HepG2 (cell line): Measurements from ENCODE around the gene COQ10B. TPM values are rescaled to one million over a fixed set of nuclear protein-coding genes. Genes with fewer than 3 reads are reported as not detected.

ENCODE experiments used
- KDM1A ChIP-seq: IDR thresholded peaks from 2 replicates; pipeline ENCODE4 v1.6.1; 2016; ENCODE audit warnings: missing compliant biosample characterization
- RFXANK ChIP-seq: IDR thresholded peaks from 2 replicates; pipeline ENCODE4 v1.6.1; 2016
- ZNF564 ChIP-seq: sonication (generic); formaldehyde crosslinking; IDR thresholded peaks from 2 replicates; pipeline ENCODE4 v1.8.1; 2023; ENCODE audit warnings: mild to moderate bottlenecking, missing genetic modification reagents
- ZNF577 ChIP-seq: sonication (generic); formaldehyde crosslinking; IDR thresholded peaks from 2 replicates; pipeline ENCODE4 v1.4.0; 2020; ENCODE audit warnings: mild to moderate bottlenecking, low read depth, missing genetic modification reagents, borderline replicate concordance
- ZNF816 ChIP-seq: sonication (generic); formaldehyde crosslinking; IDR thresholded peaks from 2 replicates; pipeline ENCODE4 v1.8.0; 2022; ENCODE audit warnings: missing genetic modification reagents, mild to moderate bottlenecking, borderline replicate concordance
- polyA plus RNA-seq, 8 experiments: library from polyadenylated mRNA; depleted of rRNA in 3 of 8; stranded (reverse) in 7 of 8; unstranded in 1 of 8; fragments of >200 nt; fragmentation: Illumina TruSeq in 4 of 8; extraction: Trizol in 4 of 8; gene quantifications; 2 replicates each; pipeline versions ENCODE4 v1.2.1 to v1.2.3, GENCODE V29; 2011 to 2016; ENCODE audit warnings: low read depth in 4 of 8, missing spikeins in 1 of 8, mixed read lengths in 1 of 8; ENCODE audit not compliant: insufficient read depth in 1 of 8
- total RNA-seq, 5 experiments: library from RNA; depleted of rRNA; stranded (reverse); fragments of >200 nt; fragmentation: Illumina TruSeq; extraction: Trizol; gene quantifications; 2 replicates each; pipeline ENCODE4 v1.2.3, GENCODE V29; 2016; ENCODE audit warnings: low read depth in 1 of 5
- TF ChIP-seq, protein P1 (sequence below): sonication (generic); formaldehyde crosslinking; IDR thresholded peaks from 2 replicates; pipeline ENCODE4 v1.4.0; 2020; ENCODE audit warnings: missing genetic modification reagents
- TF ChIP-seq, protein P2 (sequence below): sonication (generic); formaldehyde crosslinking; IDR thresholded peaks from 2 replicates; pipeline ENCODE4 v1.4.0; 2020; ENCODE audit warnings: missing genetic modification reagents

COQ10B gene
- total and polyA plus RNA-seq, 2 of the 13 experiments (the other 11 are each of a cell fraction or from before 2014, with no cell fraction given), result 4.6 to 34.9 TPM

DNA sequence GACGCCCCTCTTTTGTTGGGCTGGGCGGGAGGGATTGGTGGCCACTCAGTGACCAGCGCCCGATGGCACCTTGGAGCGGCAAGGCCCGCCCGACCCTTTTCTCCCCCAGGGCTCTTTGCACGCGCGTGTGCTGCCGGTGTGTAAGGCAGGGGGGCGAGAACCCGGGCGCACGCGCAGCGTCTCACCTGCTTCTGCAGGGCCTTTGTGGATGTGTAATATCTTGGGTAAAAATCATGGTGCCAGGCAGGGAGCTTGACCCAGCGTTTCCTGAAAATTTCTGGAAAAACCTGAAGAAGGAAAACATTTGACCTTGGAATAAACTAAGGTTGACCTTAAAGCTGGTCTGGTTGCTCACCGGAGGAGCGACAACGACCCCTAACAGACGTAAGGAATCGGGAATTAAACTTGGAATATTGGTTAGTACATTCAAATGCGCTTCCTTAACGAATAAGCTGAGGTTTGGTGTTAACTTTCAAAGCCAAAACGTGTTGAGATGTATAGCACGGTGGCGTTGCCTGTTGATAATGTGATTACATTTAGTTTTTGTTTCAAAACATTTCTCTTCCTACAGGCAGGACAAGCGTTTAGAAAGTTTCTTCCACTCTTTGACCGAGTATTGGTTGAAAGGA lies 47.3 kb downstream of the COQ10B start (continued):
- TF ChIP-seq, protein P1, sequence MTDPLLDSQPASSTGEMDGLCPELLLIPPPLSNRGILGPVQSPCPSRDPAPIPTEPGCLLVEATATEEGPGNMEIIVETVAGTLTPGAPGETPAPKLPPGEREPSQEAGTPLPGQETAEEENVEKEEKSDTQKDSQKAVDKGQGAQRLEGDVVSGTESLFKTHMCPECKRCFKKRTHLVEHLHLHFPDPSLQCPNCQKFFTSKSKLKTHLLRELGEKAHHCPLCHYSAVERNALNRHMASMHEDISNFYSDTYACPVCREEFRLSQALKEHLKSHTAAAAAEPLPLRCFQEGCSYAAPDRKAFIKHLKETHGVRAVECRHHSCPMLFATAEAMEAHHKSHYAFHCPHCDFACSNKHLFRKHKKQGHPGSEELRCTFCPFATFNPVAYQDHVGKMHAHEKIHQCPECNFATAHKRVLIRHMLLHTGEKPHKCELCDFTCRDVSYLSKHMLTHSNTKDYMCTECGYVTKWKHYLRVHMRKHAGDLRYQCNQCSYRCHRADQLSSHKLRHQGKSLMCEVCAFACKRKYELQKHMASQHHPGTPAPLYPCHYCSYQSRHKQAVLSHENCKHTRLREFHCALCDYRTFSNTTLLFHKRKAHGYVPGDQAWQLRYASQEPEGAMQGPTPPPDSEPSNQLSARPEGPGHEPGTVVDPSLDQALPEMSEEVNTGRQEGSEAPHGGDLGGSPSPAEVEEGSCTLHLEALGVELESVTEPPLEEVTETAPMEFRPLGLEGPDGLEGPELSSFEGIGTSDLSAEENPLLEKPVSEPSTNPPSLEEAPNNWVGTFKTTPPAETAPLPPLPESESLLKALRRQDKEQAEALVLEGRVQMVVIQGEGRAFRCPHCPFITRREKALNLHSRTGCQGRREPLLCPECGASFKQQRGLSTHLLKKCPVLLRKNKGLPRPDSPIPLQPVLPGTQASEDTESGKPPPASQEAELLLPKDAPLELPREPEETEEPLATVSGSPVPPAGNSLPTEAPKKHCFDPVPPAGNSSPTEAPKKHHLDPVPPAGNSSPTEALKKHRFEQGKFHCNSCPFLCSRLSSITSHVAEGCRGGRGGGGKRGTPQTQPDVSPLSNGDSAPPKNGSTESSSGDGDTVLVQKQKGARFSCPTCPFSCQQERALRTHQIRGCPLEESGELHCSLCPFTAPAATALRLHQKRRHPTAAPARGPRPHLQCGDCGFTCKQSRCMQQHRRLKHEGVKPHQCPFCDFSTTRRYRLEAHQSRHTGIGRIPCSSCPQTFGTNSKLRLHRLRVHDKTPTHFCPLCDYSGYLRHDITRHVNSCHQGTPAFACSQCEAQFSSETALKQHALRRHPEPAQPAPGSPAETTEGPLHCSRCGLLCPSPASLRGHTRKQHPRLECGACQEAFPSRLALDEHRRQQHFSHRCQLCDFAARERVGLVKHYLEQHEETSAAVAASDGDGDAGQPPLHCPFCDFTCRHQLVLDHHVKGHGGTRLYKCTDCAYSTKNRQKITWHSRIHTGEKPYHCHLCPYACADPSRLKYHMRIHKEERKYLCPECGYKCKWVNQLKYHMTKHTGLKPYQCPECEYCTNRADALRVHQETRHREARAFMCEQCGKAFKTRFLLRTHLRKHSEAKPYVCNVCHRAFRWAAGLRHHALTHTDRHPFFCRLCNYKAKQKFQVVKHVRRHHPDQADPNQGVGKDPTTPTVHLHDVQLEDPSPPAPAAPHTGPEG, result peak; percentile 63
- TF ChIP-seq ZNF577 (no peak), ZNF816 (CRISPR knock-in tag) (0 out of 2 replicates have a peak, but pooled peaks have one; percentile 34), RFXANK (CRISPR knock-in tag) (no peak), KDM1A (no peak), ZNF564 (CRISPR knock-in tag) (0 out of 2 replicates have a peak, but pooled peaks have one; percentile 48)
- TF ChIP-seq, protein P2, sequence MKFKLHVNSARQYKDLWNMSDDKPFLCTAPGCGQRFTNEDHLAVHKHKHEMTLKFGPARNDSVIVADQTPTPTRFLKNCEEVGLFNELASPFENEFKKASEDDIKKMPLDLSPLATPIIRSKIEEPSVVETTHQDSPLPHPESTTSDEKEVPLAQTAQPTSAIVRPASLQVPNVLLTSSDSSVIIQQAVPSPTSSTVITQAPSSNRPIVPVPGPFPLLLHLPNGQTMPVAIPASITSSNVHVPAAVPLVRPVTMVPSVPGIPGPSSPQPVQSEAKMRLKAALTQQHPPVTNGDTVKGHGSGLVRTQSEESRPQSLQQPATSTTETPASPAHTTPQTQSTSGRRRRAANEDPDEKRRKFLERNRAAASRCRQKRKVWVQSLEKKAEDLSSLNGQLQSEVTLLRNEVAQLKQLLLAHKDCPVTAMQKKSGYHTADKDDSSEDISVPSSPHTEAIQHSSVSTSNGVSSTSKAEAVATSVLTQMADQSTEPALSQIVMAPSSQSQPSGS (CRISPR knock-in tag), result no peak
